SU-DHL-6 (cell line): ENCODE measurements around the gene KLHL17.

Experiments used
- EZH2phosphoT487 ChIP-seq: fragments of 200-600 bp; sonication (generic), shearing (Covaris generic); conservative IDR thresholded peaks from 2 replicates; pipeline ENCODE4 v1.6.1; 2018; ENCODE audit warnings: mild to moderate bottlenecking, antibody characterized with exemption, low read length, moderate library complexity, mixed read lengths
- TF ChIP-seq, protein P1 (sequence below): fragments of 200-600 bp; sonication (generic); IDR thresholded peaks from one replicate; pipeline ENCODE4 v1.5.1; 2017; ENCODE audit warnings: antibody characterized with exemption, mild to moderate bottlenecking, low read length, moderate library complexity; ENCODE audit not compliant: insufficient read depth, poor library complexity, severe bottlenecking

DNA sequence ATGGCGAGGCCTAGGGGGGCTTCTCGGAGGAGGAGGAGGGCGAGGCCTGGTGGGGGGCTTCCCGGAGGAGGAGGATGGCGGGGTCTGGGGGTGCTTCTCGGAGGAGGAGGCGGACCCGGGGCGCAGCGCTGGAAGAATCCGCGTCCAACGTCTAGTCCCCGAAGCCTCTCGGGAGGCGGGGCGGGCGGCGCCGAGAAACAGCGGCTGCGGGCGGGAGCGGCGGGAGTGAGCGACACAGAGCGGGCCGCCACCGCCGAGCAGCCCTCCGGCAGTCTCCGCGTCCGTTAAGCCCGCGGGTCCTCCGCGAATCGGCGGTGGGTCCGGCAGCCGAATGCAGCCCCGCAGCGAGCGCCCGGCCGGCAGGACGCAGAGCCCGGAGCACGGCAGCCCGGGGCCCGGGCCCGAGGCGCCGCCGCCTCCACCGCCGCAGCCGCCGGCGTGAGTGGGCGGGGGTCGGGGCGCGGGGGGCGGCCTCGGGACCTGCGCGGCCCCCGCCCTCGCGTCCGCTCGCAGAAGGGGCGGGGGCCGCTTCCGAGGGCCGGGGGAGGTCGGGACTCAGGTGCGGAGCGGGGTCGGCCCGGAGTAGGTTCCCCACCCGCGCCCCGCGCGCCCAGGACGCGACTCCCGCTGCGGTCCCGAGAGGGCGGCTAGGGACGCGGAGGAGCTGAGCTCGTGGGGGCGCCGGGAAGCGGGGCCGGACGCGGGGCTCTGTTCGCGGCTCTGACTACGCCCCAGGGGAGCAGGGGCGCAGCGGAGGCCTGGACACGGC, at the start of gene KLHL17:
- TF ChIP-seq, protein P1, sequence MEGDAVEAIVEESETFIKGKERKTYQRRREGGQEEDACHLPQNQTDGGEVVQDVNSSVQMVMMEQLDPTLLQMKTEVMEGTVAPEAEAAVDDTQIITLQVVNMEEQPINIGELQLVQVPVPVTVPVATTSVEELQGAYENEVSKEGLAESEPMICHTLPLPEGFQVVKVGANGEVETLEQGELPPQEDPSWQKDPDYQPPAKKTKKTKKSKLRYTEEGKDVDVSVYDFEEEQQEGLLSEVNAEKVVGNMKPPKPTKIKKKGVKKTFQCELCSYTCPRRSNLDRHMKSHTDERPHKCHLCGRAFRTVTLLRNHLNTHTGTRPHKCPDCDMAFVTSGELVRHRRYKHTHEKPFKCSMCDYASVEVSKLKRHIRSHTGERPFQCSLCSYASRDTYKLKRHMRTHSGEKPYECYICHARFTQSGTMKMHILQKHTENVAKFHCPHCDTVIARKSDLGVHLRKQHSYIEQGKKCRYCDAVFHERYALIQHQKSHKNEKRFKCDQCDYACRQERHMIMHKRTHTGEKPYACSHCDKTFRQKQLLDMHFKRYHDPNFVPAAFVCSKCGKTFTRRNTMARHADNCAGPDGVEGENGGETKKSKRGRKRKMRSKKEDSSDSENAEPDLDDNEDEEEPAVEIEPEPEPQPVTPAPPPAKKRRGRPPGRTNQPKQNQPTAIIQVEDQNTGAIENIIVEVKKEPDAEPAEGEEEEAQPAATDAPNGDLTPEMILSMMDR, result no peak
- no peak for TF ChIP-seq EZH2phosphoT487
